Glutamatergic neuron (in vitro differentiated cells): ENCODE results near the gene COPS2. TPM values are rescaled to one million over a fixed set of nuclear protein-coding genes. Genes with fewer than 3 reads are reported as not detected.

Experiments
- DNase-seq: peaks from one replicate; pipeline ENCODE4 v3.0.0; 2022
- H3K27ac Mint-ChIP-seq: one replicate; pipeline ENCODE4 v1.8.0; 2020; ENCODE audit warnings: mild to moderate bottlenecking, mixed read lengths, inconsistent platforms; ENCODE audit not compliant: unreplicated experiment
- H3K27me3 Mint-ChIP-seq: one replicate; pipeline ENCODE4 v1.8.0; 2020; ENCODE audit warnings: mild to moderate bottlenecking, moderate library complexity, mixed read lengths, inconsistent platforms; ENCODE audit not compliant: unreplicated experiment
- H3K36me3 Mint-ChIP-seq: one replicate; pipeline ENCODE4 v1.8.0; 2020; ENCODE audit warnings: mild to moderate bottlenecking, mixed read lengths, inconsistent platforms; ENCODE audit not compliant: unreplicated experiment
- H3K4me1 Mint-ChIP-seq: one replicate; pipeline ENCODE4 v1.8.0; 2020; ENCODE audit warnings: mild to moderate bottlenecking, low read depth, mixed read lengths, inconsistent platforms; ENCODE audit not compliant: unreplicated experiment
- H3K4me3 Mint-ChIP-seq: one replicate; pipeline ENCODE4 v1.8.0; 2020; ENCODE audit warnings: mild to moderate bottlenecking, mixed read lengths, inconsistent platforms; ENCODE audit not compliant: unreplicated experiment
- H3K9me3 Mint-ChIP-seq: one replicate; pipeline ENCODE4 v1.8.0; 2020; ENCODE audit warnings: mild to moderate bottlenecking, moderate library complexity, mixed read lengths, inconsistent platforms; ENCODE audit not compliant: unreplicated experiment
- total RNA-seq: library from RNA; stranded (reverse); fragmentation: NEBNext Ultra II Directional; extraction: Animal tissue kit (Norgen Biotek cat#: 25700); gene quantifications from one replicate; pipeline ENCODE4 v1.2.1, GENCODE V29; 2021; ENCODE audit not compliant: unreplicated experiment
- TF ChIP-seq, protein P1 (sequence below): fragments of 200-600 bp; sonication (generic); IDR thresholded peaks from one replicate; pipeline ENCODE4 v1.5.0; 2021; ENCODE audit not compliant: partially characterized antibody, unreplicated experiment

The COPS2 gene
- total RNA-seq, 1 donor from 2014 or later = 71.8 TPM

DNA sequence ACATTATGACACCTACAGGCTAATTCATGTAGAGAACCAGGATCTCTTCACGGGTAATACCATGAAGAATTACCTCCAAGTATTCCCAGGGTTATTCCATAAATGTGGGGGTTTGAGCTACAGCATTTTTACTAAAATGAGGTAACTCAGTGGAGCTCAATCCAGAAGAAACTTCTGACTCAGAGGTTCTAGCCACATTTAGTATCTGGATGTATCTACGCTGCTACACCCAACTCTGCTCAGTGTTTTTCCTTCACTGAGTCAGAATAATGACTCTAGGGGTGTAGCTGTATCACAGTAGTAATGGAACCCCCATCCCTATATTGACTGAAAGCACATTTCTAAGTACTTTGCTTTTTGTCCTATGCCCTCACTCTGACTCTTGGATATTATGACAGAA, 52.4 kb downstream of the COPS2 start:
- Mint-ChIP-seq H3K27me3 (no peaks in the 10 kb centered on the region), H3K27ac (no peak overlapping the region), H3K36me3 (no peaks in the 10 kb centered on the region), H3K4me3 (no peak overlapping the region), H3K4me1 (no peaks in the 10 kb centered on the region), H3K9me3 (no peaks in the 10 kb centered on the region)
- TF ChIP-seq, protein P1, sequence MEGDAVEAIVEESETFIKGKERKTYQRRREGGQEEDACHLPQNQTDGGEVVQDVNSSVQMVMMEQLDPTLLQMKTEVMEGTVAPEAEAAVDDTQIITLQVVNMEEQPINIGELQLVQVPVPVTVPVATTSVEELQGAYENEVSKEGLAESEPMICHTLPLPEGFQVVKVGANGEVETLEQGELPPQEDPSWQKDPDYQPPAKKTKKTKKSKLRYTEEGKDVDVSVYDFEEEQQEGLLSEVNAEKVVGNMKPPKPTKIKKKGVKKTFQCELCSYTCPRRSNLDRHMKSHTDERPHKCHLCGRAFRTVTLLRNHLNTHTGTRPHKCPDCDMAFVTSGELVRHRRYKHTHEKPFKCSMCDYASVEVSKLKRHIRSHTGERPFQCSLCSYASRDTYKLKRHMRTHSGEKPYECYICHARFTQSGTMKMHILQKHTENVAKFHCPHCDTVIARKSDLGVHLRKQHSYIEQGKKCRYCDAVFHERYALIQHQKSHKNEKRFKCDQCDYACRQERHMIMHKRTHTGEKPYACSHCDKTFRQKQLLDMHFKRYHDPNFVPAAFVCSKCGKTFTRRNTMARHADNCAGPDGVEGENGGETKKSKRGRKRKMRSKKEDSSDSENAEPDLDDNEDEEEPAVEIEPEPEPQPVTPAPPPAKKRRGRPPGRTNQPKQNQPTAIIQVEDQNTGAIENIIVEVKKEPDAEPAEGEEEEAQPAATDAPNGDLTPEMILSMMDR = no peak
- DNase-seq = no peak

DNA sequence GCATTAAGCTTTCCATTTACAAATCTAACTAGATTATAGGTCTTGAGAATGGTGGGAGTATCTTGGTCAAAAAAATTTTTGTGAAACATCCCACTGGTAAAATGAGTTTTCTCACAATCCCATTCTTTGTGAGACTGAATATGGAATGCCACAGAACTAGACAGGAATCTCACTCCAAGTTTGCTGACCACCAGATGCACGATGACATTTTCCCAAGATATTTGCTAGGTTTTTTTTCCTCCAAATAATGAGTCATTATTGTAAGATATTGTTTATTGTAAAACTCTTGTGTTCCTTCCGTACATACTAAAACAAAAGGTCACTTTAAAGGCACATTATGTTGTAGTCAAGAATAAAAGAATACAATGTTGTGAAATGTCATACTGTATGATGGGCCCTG, 53.9 kb downstream of the COPS2 start:
- Mint-ChIP-seq H3K27ac (no peak overlapping the region), H3K36me3 (no peaks in the 10 kb centered on the region), H3K4me3 (no peak overlapping the region), H3K27me3 (no peaks in the 10 kb centered on the region), H3K4me1 (no peaks in the 10 kb centered on the region), H3K9me3 (no peaks in the 10 kb centered on the region)
- TF ChIP-seq, protein P1 = no peak
- no peak for DNase-seq

DNA sequence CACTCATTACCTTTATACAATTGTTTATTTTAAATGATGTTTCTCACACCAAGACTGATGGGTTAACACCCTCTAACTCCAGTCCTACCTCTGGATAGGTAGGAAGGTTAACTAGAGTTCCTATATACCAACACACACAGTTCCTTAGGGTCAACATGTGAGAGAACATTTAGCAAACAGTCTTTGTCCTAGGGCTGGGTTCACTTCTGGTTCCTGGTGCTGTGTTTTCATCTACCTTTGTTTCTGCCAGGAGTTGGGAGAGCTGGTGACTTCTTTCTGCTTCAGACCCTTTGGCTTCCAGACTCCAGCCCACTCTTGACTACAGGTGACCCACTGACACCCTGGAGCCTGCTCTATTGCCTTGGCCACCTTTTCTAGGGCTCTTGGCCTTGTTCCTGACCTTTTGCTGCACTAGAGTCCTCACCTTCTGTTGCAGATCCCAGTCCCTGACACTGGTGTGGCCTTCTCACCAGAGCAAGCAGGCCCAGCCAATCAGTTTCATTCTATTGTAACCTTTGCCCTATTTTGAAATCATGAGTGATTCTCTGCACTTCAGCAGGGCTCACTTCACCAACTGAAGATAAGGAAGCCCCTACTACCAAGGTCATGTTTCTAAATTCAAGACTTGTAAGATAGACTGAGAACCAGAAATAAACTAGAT, 59.2 kb downstream of the COPS2 start:
- TF ChIP-seq, protein P1 = no peak
- Mint-ChIP-seq H3K27me3 (no peaks in the 10 kb centered on the region), H3K27ac (no peak overlapping the region), H3K4me1 (no peaks in the 10 kb centered on the region), H3K4me3 (no peak overlapping the region), H3K9me3 (no peaks in the 10 kb centered on the region), H3K36me3 (no peaks in the 10 kb centered on the region)
- DNase-seq = no peak

DNA sequence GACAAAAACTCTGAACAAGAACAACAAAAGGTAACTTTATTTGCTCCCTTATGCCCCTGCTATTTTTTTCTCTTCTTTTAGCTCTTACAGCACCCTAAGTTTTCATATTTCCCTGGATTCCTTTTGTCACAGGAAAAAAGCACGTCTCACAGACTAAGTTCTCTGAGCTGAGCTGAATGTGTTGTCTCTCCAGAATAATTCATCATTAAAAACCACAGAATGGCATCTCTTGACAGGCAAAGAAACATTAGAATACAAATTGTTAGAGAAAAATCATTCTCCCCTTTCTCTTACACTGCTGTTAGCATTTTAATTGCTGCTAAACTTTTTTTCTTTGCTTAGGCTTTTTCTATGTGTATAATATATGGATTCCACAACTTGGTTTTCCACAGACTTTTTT, 60.5 kb downstream of the COPS2 start:
- H3K36me3 Mint-ChIP-seq = no peaks in the 10 kb centered on the region
- no peaks in the 10 kb centered on the region for H3K4me1 Mint-ChIP-seq
- H3K27ac Mint-ChIP-seq = no peak overlapping the region
- no peak for DNase-seq
- no peaks in the 10 kb centered on the region for H3K27me3 Mint-ChIP-seq
- H3K4me3 Mint-ChIP-seq = no peak overlapping the region
- no peaks in the 10 kb centered on the region for H3K9me3 Mint-ChIP-seq
- TF ChIP-seq, protein P1 = no peak

DNA sequence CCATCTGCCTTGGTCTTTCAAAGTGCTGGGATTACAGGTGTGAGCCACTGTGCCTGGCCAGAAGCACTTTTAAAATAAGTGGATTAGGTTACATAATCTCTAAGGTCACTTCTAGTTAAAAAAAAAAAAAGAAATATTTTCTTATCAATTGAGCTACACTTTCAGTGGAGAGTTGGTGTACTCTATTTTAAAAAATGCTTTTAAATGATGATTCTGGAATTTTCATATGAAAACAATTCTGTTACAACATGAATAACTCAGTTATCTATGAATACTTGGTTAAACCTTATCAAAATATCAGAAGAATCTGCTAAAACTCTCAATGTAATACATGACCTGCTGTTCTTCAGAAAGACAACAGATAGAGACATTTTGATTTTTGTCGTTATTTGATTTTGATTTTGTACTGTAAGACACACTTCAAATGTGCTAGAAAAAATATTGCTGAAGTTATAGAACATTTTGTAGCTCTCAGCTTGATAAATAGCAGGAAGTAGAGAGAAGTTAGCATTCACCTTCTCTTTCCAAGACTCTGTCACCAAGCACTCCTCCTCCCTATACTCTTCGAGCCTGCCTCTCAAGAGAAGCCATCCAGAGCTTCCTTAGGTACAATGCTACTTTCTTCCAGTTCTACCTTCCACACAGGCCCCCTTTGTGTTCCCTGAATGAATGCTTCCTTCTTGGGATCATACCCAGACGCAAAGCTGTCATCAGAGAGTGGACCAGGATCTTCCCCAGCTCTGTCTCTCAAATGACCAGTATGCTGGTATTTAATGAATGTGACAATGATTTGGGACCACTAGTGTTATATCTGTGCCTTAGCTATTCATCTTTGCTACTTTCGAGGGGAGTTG, 61.9 kb downstream of the COPS2 start:
- no peak overlapping the region for H3K4me3 Mint-ChIP-seq
- DNase-seq = no peak
- no peak overlapping the region for H3K27ac Mint-ChIP-seq
- H3K4me1 Mint-ChIP-seq = no peaks in the 10 kb centered on the region
- H3K36me3 Mint-ChIP-seq = no peaks in the 10 kb centered on the region
- TF ChIP-seq, protein P1 = no peak
- no peaks in the 10 kb centered on the region for H3K9me3 Mint-ChIP-seq
- no peaks in the 10 kb centered on the region for H3K27me3 Mint-ChIP-seq
